SIG-M5 treated with dmso at 0.1 percent for 504 hours (cell line): ENCODE results near the gene CEBPE.

Source experiments
- DNase-seq: peaks from one replicate; lab custom pipeline; 2025; ENCODE audit not compliant: unreplicated experiment; lab: John Stamatoyannopoulos, UW

The CEBPE gene

GRCh38 chr14:23104591-23105347 is 14.3 kb downstream of the CEBPE start, which contains the start of gene CIROP:
Gene CIROP, minus strand, starts transcription at chr14:23104989. Its CDS starts 69 bp downstream, at chr14:23104920.
- no peak for DNase-seq

- DNase-seq, result no peak
Measured at GRCh38 chr14:23104070-23104590, 14.9 kb downstream of the CEBPE start.

DNA sequence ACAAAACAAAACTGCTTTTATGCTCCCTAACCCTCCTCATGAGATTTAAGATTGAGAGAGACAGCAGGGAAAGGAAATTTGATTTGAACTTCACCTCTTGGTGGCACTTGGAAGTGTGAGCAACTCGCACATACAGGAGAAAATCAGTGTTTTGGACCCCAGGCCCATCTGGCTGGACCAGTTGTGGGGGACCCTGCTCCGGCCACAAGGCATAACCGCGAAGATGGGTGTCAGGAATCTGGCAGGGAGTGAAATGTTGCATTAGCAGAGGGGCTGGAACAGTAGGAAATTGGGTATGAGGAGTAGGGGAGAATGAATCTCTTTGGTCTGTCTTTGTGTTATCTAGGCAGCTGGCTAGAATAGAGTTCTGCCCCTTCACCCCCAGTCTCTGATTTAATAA is 15.5 kb downstream of the CEBPE start:
- no peak for DNase-seq

DNA sequence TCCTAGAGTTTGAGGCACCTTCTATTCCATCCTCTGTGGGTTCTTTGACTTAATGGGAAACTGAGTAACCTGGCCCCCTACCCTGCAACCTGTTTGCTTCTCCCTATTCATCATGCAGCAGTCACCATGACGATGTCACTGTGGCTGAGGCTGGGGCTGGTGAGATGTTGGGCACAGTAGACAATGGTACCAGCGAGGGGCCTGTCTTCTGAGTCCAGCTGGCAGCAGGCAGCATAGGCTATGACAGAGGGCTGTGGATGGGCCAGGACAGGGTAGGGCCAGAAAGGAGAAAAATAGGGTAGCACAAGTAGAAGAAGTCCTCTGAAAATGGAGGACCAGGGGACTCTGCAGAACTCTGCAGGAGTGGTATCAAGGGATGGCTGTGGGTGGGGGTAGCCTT is 16.3 kb downstream of the CEBPE start:
- DNase-seq, result no peak

GRCh38 chr14:23101986-23102625 is 16.9 kb downstream of the CEBPE start:
- DNase-seq, result no peak

- no peak for DNase-seq
Measured at GRCh38 chr14:23101213-23101970, 17.7 kb downstream of the CEBPE start.

DNA sequence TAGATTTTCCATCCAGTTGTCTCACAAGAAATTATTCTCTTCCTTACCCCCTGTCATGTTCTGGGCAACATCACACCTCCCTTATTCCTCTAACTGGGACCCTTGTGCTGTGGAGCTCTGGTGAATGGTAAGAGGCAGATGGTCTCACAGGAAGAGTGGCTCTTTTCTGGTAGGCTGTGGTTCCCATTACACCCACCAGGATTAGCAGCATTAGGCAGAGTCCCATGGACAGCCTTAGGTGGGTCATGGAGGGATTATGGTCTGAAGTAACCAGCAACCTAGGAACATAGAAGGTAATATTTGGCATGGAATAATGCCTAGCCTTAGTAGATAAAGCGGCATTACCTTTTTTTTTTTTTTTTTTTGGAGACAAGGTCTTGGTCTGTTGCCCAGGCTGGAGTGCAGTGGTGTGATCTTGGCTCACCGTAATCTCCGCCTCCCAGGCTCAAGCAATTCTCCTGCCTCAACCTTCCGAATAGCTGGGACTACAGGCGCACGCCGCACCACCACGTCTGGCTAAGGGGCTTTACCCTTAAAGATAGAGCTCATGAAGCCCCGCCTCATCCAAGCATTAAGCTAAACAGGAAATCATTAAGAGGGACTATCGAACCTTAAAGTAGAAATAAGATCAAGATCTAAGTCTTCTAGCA is 19.7 kb downstream of the CEBPE start:
- DNase-seq, result no peak

GRCh38 chr14:23097786-23098185 is 21.3 kb downstream of the CEBPE start:
- DNase-seq, result no peak

DNA sequence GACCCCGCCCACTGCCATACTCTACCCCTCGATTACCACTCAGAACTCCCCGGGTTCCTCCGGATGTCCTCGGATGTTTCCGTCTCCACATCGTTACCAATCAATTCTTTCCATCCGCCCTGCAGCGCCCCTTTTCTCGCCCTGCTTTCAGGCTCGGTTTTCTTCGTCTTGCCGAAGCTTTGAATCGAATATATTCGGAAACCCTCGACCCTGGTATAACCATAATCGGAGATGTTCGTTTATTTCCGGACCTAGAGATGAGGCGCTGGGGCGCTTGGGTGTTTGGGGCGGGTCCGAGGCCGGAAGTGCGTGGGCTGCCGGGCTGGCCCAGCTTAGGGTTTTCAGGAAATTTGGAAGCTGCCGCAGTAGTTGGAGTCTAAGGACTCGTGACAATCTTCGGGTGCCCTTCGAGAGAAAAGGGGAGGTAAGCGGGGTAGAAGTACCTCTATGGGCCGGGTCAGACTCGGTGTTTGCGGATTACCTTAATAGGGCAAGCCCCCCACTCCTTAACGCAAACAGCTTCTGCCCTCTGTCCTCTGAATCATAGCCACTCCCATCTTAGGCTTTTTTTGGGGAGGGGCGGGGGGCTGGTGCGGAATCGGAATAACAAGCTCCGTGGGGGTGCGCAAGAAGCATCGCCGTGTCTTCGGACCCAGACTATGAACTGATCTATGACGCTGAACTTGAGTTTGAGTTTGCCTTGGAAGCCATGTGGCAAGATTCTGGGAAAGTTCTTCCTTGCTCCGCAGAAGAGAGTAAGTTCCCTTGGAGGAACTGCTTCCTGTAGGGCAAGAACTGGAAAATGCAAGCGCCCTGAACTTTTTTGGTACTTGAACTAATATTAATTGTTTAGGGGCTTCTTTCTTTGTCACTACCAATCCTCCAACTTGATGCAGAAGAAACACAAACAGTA is 23.6 kb downstream of the CEBPE start, which contains the start of gene C14orf119:
C14orf119 (plus strand) TSS at position 310 of the 913 bp plus-strand sequence. CDS start 2,154 bp downstream, outside the sequence.
- no peak for DNase-seq

- DNase-seq, result no peak
Measured at GRCh38 chr14:23094666-23095195, 24.3 kb downstream of the CEBPE start, which contains the start of gene ACIN1. Gene ACIN1, minus strand, starts transcription at chr14:23095136. Its CDS starts 24 bp downstream, at chr14:23095112.

DNA sequence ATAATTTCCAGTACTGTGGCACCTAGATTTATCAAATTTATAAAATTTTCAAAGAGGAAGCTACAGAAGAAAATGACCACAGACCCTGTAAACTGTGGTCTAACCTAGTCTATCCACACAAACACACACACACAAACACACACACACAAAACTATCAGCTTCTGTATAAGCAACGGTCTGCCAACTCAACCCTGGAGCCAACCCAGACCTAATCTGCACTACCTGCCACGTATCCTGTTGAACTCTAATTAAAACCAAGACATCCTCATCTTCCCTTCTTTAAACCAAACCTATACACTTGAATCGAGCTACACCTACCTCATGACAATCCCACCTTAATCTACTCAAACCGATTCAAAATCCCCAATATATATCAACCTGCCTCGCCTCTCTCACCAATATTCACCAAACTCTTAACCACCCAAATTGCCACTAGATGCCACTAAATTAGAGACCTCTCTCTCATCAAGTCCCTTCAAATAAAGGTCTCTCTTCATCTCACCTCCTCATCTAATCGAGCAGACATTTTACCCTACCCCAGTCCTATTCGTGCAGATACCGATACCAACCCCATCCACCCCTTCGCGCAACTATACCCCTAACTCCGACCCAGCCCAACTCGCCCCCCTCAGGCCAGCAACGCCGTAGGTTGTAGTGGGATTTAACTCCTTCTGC is 24.9 kb downstream of the CEBPE start:
- no peak for DNase-seq

DNA sequence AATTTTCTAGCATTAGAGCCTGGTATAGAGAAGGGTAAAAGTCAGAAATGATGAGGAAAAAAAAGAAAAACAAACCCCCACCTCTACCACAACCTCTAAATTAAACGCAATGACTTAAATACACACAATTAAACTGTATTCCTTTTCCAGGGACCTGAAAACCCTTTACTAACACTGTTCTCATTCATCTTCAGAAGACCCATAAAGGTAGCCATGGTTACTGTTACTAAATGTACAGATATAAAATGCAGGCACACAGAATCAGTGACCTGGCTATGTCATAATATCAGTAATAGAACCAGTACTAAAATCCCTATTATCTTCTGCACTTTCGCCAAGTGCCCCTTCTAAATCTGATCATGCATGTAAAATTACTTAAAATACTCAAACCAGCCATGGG is 25.5 kb downstream of the CEBPE start:
- DNase-seq, result no peak

- no peak for DNase-seq
Measured at GRCh38 chr14:23093104-23093503, 26.0 kb downstream of the CEBPE start.

DNA sequence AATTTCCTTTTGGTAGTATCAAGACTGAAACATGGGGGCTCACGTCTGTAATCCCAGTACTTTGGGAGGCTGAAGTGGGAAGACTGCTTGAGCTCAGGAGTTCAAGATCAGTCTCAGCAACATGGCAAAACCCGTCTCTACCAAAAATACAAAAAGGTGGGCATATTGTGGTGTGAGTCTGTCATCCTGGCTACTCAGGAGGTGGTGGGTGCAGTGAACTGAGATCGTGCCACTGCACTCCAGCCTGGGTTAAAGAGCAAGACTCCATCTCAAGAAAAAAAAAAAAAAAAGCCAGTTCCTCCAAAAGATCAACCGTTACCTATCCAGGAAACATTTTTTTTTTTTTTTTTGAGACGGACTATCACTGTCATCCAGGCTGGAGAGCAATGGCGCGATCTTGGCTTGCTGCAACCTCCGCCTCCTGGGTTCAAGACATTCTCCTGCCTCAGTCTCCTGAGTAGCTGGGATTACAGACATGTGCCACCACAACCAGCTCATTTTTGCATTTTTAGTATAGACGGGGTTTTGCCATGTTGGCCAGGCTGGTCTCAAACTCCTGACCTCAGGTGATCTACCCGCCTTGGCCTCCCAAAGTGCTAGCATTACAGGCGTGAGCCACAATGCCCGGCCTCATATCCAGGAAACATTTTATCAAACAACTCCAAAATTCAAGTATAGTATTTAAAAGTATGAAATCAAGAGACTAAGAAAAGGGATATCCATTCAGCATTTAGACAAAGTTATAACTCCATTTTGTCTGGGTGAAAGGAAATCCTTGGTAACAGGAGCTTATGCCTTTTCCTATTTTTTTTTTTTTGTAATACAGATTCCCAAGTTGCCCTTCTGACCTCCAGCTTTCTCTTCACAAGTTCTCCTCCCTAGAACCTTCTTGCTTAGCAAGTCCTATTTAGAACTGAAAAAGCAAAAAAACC is 27.5 kb downstream of the CEBPE start:
- no peak for DNase-seq

DNA sequence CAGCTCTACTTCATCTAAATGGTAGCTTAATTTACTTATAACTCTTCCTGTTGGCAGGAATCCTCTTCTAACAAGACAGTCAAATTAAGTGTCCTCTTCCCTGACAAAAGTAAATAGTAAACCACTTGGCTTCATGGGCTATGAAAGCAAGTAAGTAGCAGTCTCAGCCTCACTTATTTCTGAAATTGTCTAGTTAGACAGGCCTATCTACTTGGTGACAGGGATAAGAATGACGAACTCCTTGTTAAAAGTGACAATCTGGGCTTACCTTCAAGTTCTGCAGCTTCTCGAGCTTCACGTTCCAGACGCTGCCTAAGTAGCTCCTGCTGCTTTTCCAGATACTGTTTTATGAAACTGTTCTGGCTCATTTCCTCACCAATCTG is 28.8 kb downstream of the CEBPE start:
- DNase-seq, result no peak

DNA sequence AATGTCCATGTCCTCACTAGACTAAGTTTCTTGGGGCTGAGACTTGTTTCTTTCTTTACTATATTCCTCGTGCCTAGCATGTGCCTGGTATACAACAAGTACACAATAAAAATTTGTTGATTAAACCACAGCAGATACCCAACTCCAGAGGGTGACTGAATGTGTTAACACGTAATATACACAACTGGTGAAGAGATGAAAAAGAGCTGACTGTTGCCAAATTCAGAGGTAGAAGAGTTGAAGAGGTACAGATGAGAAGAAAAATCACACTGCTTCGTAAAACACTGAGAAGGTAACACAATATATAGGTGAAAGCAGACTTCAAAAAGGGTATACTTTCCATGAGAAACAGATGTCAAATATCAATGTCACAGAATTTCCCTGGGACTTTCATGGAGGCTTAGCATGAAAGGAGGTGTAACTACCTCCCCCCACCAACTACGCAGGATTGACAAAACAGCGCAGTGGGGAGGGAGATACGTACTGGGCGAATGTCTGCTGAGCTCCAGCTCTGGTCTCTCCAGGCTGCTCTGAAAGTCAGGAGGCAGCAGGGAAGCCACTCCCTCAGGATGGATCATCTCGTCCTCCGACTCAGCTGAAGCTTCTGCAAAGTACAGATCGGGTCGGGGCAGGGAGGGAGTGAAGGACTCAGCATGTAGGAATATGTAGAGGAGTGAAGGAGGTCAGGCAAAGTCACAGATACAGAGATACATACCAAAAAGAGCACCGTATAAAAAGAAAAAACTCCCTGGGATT is 29.4 kb downstream of the CEBPE start:
- DNase-seq, result no peak

DNA sequence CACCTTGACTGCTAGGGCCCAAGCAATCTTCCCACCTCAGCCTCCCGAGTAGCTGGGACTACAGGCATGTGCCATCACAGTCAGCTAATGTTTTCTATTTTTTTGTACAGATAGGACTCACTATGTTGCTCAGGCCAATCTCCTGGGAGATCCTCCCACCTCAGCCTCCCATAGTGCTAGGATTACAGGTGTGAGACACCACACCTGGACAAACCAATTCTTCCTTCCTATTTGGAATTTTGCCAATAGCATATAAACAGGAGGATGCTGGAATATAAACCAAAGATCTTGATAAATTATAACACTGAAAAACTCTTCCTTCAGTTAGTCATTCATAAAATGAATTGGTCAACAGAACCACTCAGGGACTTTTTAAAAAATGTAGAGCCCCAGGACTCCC is 32.5 kb downstream of the CEBPE start:
- DNase-seq, result no peak
